OCI-LY1 (cell line): ENCODE measurements around the gene SPOCK2.

Experiments used
- H2AFZ ChIP-seq: fragments of 200-600 bp; sonication (generic), shearing (Covaris generic); 2 replicates; pipeline ENCODE4 v1.6.0; 2014; ENCODE audit warnings: antibody characterized with exemption, mild to moderate bottlenecking, low read length
- H3F3A ChIP-seq: fragments of 200-600 bp; sonication (generic), shearing (Covaris generic); 2 replicates; pipeline ENCODE4 v1.6.0; 2014; ENCODE audit warnings: mild to moderate bottlenecking, antibody characterized with exemption, low read length, moderate library complexity; ENCODE audit not compliant: insufficient read depth
- H3K27ac ChIP-seq: fragments of 200-600 bp; sonication (generic); 2 replicates; pipeline ENCODE4 v1.5.1; 2014; ENCODE audit warnings: low read length, mixed run types, mild to moderate bottlenecking, low read depth; ENCODE audit not compliant: poor library complexity, severe bottlenecking
- H3K27me3 ChIP-seq: fragments of 200-600 bp; sonication (generic); 2 replicates; pipeline ENCODE4 v1.6.0; 2014; ENCODE audit warnings: antibody characterized with exemption, mild to moderate bottlenecking, low read length, moderate library complexity; ENCODE audit not compliant: insufficient read depth
- H3K36me3 ChIP-seq: fragments of 200-600 bp; sonication (generic); 2 replicates; pipeline ENCODE4 v1.6.1; 2014; ENCODE audit warnings: mild to moderate bottlenecking, antibody characterized with exemption, low read length, moderate library complexity, mixed read lengths; ENCODE audit not compliant: insufficient read depth
- H3K4me1 ChIP-seq: fragments of 200-600 bp; sonication (generic); 2 replicates; pipeline ENCODE4 v1.5.1; 2014; ENCODE audit warnings: mild to moderate bottlenecking, low read length, moderate library complexity; ENCODE audit not compliant: insufficient read depth, severe bottlenecking
- H3K4me2 ChIP-seq: fragments of 200-600 bp; sonication (generic), shearing (Covaris generic); 2 replicates; pipeline ENCODE4 v1.6.1; 2014; ENCODE audit warnings: low read length
- H3K4me3 ChIP-seq: fragments of 200-600 bp; sonication (generic); 2 replicates; pipeline ENCODE4 v1.5.1; 2014; ENCODE audit warnings: low read length, low read depth, mild to moderate bottlenecking, mixed read lengths; ENCODE audit not compliant: poor library complexity, severe bottlenecking
- H3K79me2 ChIP-seq: fragments of 200-600 bp; shearing (Covaris generic); 2 replicates; pipeline ENCODE4 v1.6.1; 2016; ENCODE audit warnings: mixed run types, low read length, mixed read lengths; ENCODE audit not compliant: insufficient read depth
- H3K9ac ChIP-seq: fragments of 200-600 bp; sonication (generic), shearing (Covaris generic); 2 replicates; pipeline ENCODE4 v1.6.1; 2014; ENCODE audit warnings: mild to moderate bottlenecking, low read length, mixed read lengths
- H3K9me2 ChIP-seq: fragments of 200-600 bp; sonication (generic), shearing (Covaris generic); 2 replicates; pipeline ENCODE4 v1.6.1; 2014; ENCODE audit warnings: low read depth, mild to moderate bottlenecking, low read length, mixed read lengths
- H3K9me3 ChIP-seq: fragments of 200-600 bp; shearing (Covaris generic); 2 replicates; pipeline ENCODE4 v1.6.1; 2014; ENCODE audit warnings: low read length, mixed read lengths
- H4K20me1 ChIP-seq: fragments of 200-600 bp; sonication (generic), shearing (Covaris generic); 2 replicates; pipeline ENCODE4 v1.6.0; 2016; ENCODE audit warnings: mild to moderate bottlenecking, low read length; ENCODE audit not compliant: insufficient read depth
- EZH2 ChIP-seq: fragments of 200-600 bp; sonication (generic), shearing (Covaris generic); IDR thresholded peaks from 2 replicates; pipeline ENCODE4 v1.8.0; 2017; ENCODE audit warnings: borderline replicate concordance, mixed run types, mild to moderate bottlenecking, antibody characterized with exemption, low read length, moderate library complexity, mixed read lengths
- TF ChIP-seq, protein P1 (sequence below): fragments of 200-600 bp; sonication (generic), shearing (Covaris generic); IDR thresholded peaks from 2 replicates; pipeline ENCODE4 v1.5.1; 2017; ENCODE audit warnings: mild to moderate bottlenecking, antibody characterized with exemption, low read length, moderate library complexity, mixed read lengths

Gene SPOCK2

GRCh38 chr10:72015841-72016240 is 72.5 kb downstream of the SPOCK2 start:
- H3K4me3 ChIP-seq: no peak overlapping the region
- no peak overlapping the region for H3K9ac ChIP-seq
- H3K27me3 ChIP-seq: peaks cover 18% of the 10 kb centered on the region; the same call in 1 of the 2 replicates
- no peaks in the 10 kb centered on the region for H3F3A ChIP-seq
- H4K20me1 ChIP-seq: no peaks in the 10 kb centered on the region
- H3K79me2 ChIP-seq: no peaks in the 10 kb centered on the region
- no peak overlapping the region for H2AFZ ChIP-seq
- TF ChIP-seq, protein P1, sequence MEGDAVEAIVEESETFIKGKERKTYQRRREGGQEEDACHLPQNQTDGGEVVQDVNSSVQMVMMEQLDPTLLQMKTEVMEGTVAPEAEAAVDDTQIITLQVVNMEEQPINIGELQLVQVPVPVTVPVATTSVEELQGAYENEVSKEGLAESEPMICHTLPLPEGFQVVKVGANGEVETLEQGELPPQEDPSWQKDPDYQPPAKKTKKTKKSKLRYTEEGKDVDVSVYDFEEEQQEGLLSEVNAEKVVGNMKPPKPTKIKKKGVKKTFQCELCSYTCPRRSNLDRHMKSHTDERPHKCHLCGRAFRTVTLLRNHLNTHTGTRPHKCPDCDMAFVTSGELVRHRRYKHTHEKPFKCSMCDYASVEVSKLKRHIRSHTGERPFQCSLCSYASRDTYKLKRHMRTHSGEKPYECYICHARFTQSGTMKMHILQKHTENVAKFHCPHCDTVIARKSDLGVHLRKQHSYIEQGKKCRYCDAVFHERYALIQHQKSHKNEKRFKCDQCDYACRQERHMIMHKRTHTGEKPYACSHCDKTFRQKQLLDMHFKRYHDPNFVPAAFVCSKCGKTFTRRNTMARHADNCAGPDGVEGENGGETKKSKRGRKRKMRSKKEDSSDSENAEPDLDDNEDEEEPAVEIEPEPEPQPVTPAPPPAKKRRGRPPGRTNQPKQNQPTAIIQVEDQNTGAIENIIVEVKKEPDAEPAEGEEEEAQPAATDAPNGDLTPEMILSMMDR: no peak
- no peak for TF ChIP-seq EZH2
- no peaks in the 10 kb centered on the region for H3K9me3 ChIP-seq
- no peaks in the 10 kb centered on the region for H3K4me1 ChIP-seq
- no peaks in the 10 kb centered on the region for H3K9me2 ChIP-seq
- H3K4me2 ChIP-seq: no peak overlapping the region
- no peaks in the 10 kb centered on the region for H3K36me3 ChIP-seq
- H3K27ac ChIP-seq: no peak overlapping the region

- Histone ChIP-seq H3K36me3 (no peaks in the 10 kb centered on the region), H3K27ac (no peak overlapping the region), H4K20me1 (no peaks in the 10 kb centered on the region), H3K4me2 (no peak overlapping the region), H3K9me2 (no peaks in the 10 kb centered on the region), H2AFZ (no peak overlapping the region), H3K9me3 (no peaks in the 10 kb centered on the region), H3K27me3 (peaks cover 14% of the 10 kb centered on the region; the same call in 1 of the 2 replicates), H3F3A (no peaks in the 10 kb centered on the region), H3K9ac (no peak overlapping the region), H3K4me1 (no peaks in the 10 kb centered on the region), H3K4me3 (no peak overlapping the region), H3K79me2 (no peaks in the 10 kb centered on the region)
- no peak for TF ChIP-seq EZH2
- TF ChIP-seq, protein P1: no peak
Observed at GRCh38 chr10:72014785-72015480, 73.4 kb downstream of the SPOCK2 start.

GRCh38 chr10:72014197-72014596 is 74.2 kb downstream of the SPOCK2 start:
- Histone ChIP-seq H3K9me2 (no peaks in the 10 kb centered on the region), H3K9ac (no peak overlapping the region), H3K79me2 (no peaks in the 10 kb centered on the region), H2AFZ (no peak overlapping the region), H4K20me1 (no peaks in the 10 kb centered on the region), H3K4me1 (no peaks in the 10 kb centered on the region), H3K27ac (no peak overlapping the region), H3K4me3 (no peak overlapping the region), H3K9me3 (no peaks in the 10 kb centered on the region), H3K27me3 (peaks cover 16% of the 10 kb centered on the region; the same call in 1 of the 2 replicates), H3K36me3 (no peaks in the 10 kb centered on the region), H3K4me2 (no peak overlapping the region), H3F3A (no peaks in the 10 kb centered on the region)
- TF ChIP-seq EZH2: no peak
- TF ChIP-seq, protein P1: no peak
